Retina (tissue), 1 donor: ENCODE measurements around the gene OIP5.
"Not testable (repeated sequence)": the region's sequence is repeated elsewhere in the genome, so short reads cannot be mapped to it uniquely, and the experiment has no call there.

Experiments used
- DNase-seq: peaks from one replicate; pipeline ENCODE4 v3.0.0-alpha.2; 2016

The OIP5 gene

DNA sequence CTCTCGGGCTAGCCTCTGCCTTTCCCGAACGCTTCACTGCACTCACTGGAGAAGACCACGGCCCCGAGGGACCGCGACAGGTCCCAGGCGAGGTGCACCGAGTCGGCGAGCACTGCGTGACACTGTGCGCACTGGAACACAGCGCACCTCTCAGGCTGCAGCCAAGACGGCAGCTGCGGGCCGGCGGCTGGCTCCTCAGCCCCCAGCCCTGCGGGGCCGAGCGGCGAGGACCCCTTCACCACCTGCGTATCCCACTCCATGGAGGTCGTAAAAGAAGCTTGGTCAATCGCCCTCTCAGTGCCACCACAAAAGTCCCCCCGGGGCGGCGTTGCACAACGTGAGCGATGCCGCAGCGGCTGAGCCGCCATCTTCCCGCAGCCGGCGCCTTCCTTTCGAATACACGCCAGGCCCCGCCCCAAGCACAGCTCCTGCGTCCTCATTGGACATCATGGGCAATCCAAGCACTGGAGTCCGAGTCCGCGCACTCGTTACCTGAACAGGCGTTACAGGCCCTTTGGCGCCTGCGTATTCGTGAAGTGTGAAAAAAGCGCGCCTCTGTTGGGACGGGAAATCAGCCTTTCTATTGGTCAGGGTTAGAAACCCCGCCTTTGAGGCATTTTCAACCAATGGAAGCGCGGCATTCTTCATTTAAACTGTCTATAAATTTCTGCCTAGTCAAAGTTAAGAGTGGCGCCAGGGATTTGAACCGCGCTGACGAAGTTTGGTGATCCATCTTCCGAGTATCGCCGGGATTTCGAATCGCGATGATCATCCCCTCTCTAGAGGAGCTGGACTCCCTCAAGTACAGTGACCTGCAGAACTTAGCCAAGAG, at the start of gene OIP5, which contains the start of gene NUSAP1:
Gene OIP5, minus strand, starts transcription at position 398 of the 832 bp plus-strand sequence. Its CDS starts 30 bp downstream, at position 368.
Gene NUSAP1, plus strand, starts transcription at position 688 of the 832 bp plus-strand sequence. Its CDS starts 77 bp downstream, at position 765.
- peak; percentile 96 for DNase-seq

DNA sequence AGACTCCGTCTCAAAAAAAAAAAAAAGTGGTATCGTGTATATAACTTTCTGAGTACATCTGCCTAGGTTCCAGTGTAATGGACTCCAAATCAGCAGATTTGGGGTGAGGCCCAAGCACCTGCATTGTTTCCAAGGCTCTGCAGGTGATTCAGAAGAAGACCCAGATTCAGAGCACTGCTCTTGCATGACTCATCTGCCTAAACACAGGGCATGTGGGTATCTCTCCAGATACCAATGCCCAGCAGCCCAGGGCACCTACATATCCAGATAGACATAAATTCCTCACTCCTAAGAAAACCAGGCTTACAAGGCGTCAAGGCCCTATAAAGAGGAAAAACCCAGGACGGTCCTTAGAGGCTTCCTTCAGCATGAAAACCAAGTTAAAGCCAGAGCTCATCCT, 45.6 kb upstream of the OIP5 start:
- no peak for DNase-seq

DNA sequence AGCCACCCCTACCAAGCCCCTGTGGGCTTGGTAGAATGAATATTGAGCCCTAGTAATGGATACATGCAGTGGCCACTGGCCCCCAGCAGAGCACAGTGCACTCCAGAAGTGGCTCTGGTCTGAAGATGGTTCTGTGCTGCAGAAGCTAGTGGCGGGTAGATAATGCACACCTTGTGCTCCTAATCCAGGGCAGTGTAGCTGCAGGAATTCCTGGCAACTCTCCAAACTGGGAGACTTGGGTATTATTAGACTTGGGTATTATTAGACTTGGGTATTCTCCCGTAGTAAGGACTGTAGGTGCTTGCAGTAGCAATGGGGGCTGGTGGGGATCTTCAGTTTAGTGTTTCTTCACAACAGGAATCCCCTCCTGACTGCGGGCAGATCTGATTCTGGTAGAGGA, 35.0 kb upstream of the OIP5 start:
- no peak for DNase-seq

DNA sequence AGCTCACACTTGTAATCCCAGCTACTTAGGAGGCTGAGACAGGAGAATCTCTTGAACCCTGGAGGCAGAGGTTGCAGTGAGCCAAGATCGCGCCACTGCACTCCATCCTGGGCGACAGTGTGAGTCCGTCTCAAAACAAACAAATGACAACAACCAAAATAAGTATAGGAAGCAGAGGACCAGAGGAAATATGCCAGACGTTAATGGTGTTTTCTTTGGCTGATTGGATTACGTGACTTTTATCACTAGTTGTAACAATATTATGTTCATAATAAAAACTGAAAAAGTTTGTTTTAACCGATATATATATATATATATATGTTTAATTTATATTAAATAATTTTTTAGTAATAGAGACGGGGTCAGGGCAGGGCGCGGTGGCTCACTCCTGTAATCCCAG, 22.0 kb upstream of the OIP5 start:
- DNase-seq, result no peak

DNA sequence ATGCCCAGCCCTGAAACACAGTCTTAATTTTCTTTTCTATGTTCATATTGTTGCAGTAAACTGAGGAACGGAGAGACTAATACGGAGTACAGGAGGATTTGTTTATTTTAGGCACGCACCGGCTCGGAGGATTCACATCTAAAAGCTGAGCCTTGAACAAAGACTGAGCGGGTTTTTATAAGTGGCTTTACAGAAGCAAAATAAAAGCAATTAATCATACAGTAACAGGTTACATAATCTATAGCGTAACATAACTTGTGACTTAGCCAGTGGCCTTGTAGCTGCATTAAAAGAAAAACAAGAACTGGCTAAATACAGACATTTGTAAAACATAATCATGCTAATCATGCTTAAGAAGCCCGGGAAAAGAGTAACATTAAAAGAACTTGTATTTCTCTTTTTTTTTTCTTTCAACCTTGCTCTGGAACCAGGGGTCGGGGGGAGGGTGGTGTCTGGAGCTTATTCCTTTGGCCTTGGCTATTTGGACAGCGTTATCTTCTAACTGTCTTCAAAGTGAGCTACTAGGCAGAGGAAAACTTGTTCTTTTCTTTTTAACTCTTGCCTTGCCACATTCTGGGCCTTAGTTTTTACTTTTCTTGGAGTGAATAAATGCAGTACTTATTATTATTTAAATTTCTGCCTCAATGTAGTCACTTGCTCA, 17.8 kb upstream of the OIP5 start:
- no peak for DNase-seq

DNA sequence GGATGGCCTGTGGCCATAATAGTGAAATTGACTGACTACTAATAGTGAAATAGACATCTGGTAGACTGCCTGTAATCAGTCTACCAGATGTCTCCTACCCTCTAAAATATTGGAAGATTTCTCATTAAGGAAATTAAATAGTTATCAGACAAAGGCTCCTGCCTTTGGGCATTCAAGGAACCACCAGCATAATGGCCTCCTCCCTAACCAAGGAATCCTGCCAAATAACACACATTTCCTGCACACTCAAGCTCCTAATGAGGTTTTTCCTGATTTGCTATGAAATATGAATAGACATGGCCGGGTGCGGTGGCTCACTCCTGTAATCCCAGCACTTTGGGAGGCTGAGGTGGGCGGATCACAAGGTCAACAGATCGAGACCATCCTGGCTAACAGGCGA, 14.8 kb upstream of the OIP5 start:
- DNase-seq, result no peak

DNA sequence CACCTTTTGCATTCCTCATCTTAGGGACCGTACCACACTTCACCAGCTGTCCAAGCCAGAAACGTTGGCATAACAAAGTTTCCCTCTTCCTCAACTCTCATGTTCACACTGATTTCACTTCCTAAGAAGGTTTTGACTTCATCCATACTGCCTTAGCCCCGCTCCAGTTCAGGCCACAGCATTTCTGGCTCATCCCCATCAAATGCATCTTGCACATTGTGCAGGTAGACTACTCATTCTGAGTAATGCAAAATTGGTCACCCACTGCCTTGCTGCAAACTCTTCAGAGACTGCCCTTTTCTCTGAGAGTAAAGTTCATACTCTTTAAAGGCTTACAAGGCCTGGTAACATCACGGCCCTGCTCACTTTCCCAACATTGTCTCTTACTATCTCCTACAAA, 9.1 kb upstream of the OIP5 start:
- DNase-seq, result no peak

DNA sequence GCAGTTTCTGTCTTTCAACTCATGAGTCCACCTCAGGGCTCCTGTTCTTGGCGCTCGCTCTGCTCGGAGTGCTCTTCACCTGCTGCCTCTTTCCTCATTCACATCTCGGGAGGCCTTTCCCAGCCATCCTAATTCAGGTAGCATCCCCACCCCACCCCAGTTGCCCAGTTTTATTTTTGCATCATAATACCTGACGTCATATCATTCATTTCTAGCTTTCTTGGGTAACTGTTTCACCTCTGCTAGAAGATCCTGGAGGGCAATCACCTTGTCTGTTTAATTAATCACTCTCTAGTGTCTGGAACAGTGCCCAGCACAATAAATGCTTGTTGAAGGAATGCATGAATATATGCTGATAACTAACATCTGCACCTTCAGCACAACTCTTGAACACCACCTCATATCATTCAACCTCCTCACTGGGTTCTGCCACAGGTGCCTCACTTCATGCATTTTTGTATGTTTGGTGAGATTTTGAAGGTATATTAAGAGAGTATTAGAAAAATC, 7.9 kb upstream of the OIP5 start:
- no peak for DNase-seq

DNA sequence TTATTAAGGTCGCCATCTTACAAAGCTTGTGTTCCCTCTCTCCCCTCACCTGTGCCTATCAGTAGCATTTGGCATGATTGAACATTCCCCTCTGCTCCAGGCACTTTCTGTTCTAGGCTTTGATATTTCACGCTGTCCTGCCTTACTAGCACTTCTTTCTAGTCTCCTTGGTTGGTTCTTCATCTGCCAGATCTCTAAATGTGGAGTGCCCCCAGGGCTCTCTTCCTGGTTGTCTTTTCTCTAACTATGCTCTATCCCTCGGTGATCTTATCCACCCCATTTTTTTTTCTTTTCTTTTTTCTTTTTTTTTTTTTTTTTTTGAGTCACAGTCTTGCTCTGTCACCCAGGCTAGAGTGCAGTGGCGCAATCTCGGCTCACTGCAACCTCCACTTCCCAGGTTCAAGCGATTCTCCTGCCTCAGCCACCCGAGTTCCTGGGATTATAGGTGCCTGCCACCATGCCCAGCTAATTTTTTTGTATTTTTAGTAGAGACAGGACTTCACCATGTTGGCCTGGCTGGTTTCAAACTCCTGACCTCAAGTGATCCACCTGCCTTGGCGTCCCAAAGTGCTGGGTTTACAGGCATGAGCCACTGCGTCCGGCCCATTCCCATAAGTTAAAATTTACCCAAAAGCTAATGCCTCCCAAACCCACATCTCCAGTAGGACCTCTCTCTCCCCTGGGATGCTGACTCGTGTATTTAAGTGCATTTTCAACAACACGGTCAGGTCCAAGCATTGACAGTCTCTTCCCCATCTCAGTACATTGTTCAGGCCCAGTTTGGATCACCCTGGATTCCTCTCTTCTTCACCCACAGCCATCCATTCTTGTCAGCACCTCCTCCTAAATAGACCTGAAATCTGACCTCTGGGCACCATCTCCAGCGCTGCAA, 5.5 kb upstream of the OIP5 start:
- no peak for DNase-seq

DNA sequence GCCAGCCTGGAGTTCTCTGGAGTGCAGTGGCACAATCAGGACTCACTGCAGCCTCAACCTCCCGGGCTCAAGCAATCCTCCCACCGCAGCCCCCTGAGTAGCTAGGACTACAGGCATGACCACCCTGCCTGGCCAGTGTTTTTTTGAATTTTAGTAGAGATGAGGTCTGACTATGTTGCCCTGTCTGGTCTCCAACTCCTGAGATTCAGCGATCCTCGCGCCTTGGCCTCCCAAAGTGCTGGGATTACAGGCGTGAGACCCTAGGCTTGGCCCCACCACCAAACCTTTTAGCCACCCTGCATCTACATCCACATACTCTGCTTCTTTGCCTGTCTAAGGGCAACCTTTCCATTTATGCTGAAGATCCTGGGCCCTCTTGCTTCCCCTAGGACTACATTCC, 4.7 kb upstream of the OIP5 start:
- no peak for DNase-seq

DNA sequence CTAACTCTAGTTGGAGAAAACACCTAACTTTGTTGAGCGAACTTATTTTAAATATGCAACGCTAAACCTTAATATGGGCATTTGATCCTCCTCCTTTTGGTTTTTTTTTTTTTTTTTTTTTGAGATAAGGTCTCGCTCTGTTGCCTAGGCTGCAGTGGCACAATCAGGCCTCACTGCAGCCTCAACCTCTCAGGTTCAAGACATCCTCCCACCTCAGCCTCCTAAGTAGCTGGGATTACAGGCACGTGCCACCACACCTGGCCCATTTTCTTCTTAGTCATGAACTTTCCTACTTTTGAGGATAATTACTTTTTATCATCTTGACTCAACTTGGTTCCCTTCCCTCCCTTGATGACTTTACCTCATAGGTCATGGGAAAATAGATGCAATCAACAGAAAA, 4.2 kb upstream of the OIP5 start:
- DNase-seq, result no peak

DNA sequence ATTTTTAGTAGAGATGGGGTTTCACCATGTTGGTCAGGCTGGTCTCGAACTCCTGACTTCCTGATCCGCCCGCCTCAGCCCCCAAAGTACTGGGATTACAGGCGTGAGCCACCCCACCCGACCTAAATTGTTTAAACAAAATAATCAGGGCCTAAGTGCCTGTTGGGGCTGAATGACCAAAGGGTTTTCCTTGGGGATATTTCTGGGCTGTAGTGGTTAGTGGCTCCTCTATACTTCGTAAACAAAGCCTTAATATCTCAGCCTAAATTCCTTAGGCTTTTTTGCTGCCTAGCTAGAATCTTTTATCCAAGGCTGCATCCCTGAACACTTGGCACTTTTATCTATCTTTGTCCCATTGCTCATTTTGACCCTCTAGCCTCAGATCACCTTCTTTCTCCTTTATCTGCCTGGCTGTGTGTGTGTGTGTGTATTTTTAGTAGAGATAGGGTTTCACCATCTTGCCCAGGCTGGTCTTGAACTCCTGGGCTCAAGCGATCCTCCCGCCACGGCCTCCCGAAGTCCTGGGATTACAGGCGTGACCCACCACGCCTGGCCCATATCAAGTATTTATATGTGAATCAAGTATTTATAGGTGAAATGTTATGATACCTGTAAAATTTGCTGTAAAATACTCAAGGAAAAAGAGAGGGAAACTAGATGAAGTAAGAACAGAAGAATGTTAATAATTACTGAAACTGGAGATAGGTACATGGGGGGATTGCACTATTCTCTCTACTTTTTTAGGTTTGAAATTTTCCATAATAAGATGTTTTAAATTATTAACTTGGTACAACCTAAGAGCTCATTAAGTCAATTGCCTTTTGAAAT, 2.1 kb upstream of the OIP5 start:
- DNase-seq, result no peak

DNA sequence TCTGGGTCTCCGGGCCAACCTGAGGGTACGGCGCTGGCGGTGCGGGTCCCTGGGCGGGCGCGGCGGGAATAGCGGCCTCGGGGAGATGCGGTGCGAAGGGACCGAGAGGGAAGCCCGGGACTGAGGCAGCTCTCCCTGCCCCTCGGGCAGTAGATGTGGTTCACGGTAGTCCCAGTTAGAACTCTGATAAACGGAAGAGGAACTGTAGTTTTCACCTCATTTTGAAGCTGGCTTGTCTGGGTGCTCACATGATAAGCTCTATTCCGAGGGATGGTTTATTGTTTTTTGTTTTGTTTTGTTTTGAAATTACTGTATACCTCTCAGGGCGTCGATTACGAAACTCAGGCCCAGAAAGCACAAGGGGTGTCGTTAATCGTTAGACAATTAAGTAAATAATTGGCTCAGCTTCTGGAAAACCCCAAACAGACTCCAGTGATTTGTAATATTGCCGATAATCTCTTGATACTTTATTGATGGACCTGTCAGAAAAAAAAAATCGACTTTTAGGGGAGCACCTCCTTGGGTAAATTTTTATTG, 703 bp upstream of the OIP5 start:
- no peak for DNase-seq

DNA sequence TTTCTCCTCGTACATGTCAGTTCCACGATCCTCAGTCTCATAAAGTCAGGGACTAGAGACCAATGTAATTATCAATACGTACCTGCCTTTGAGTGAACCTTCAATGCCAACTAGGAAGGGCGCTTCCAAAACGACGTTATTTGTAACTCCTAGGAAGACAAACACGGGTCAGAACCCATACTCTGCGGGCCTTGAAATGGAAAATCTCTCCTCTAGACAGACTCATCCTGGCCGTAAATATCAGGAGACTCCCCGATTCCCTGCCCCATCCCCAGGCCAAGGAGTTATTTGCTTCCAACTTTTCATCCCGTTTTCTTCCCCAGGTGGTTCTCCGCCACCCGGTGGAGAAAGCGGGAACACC, 578 bp downstream of the OIP5 start:
- DNase-seq, result no peak

DNA sequence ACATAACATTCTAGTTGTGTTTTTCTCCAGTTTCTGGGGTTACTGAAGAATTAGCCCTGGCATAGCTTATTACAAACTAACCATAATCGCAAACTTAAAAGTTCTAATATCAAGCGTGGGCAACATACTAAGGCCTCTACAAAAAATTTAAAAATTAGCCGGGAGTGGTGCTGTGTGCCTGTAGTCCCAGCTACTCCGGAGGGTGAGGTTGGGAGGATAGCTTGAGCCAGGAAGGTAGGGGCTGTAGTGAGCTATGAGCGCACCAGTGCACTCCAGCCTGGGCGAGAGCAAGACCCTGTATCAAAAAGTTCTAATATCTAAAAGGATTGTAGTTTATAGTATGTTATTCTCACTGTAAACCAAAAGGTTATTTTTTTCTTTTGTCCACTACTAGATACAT, 1.1 kb downstream of the OIP5 start:
- DNase-seq, result no peak

DNA sequence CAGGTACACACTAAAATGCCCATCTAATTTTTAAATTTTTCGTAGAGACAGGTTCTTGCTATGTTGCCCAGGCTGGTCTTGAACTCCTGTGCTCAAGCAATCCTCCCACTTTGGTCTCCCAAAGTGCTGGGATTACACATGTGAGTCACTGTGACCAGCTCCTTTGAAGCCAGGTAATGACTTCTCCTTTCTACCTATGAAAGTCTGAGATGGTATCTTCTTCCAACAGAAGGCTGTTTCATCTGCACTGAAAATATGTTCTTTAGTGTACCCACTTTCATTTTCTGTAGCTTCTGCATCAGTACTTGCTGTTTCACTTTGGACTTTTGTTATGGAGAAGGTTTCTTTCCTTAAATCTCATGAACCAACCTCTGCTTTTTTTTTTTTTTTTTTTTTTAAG, 8.8 kb downstream of the OIP5 start:
- DNase-seq, result no peak

DNA sequence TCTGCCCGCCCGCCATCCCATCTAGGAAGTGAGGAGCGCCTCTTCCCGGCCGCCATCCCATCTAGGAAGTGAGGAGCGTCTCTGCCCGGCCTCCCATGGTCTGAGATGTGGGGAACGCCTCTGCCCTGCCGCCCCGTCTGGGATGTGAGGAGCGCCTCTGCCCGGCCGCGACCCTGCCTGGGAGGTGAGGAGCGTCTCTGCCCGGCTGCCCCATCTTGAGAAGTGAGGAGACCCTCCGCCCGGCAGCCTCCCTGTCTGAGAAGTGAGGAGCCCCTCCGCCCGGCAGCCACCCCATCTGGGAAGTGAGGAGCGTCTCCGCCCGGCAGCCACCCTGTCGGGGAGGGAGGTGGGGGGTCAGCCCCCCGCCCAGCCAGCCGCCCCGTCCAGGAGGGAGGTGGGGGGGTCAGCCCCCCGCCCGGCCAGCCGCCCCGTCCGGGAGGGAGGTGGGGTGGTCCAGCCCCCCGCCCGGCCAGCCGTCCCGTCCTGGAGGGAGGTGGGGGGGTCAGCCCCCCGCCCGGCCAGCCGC, 11.5 kb downstream of the OIP5 start:
- DNase-seq, result not testable (repeated sequence)

DNA sequence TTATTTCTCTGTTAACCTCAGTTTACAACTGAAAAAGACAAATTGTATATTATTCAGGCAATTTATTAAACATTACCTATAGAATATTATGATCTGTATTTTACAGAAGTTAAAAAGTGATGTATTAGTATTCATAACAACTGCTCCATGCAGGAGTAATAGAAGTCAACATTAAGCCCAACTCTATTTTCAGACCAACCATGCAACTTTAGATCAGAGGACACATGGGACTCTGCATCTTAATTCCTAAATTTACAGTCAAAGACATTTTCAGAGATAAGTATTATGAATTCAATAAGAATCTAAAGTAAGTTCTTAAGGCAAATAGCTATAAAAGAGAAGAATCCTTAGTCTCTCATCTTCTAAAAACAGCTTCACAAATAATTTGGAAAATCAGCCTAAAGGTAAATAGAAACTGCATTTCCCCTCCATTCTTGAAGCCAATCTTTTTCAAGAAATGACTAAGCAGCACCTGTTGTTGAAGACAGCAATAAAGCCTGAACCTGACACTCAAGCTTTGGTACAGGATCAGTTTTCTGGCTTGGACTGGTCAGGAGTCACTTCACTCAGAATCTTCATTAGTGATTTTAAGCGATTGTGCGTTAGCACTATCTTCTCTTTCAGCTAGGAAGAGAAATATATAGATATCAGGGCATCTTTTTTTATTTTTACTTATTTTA, 23.0 kb downstream of the OIP5 start:
- DNase-seq, result no peak

DNA sequence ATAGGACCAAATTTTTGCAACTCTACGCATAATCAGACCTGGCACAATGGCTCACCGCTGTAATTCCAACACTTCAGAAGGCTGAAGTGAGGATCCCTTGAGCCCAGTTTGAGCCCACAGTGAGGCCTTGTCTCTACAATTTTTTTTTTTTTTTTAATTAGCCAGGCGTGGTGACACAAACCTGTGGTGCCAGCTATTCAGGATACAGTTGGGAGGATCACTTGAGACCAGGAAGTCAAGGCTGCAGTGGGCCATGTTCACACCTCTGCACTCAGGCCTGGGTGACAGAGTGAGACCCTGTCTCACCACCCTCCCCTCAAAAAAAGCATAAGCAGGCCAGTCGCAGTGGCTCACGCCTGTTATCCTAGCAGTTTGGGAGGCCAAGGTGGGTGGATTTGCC, 24.7 kb downstream of the OIP5 start:
- DNase-seq, result no peak

DNA sequence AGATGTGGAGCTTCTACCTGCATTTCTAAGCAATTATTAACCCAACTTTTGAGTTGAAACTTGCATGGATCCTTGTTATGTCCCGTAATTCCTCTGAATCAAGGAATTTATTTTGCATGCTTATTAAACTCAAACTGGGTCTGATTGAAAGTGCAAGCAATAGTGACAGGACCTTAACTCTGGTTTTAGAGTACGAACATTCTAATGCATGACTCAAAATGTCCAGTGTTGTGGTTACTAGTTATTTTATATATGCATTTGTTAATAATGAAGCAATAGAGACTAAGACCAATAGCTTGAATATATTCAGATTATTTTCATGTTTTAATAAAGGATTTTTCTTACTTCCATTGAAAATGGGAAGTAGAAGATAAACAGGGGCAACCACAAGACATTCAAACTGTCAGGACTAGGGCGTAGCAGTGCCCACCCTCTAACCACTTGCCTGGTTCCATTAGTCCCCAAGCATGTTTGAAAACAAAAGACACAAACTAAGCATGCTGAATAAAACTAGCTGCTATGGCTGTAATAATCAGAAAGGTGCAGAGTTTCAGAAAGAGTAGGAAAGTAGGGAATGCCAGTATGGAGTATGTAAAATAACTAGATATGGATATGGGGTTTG, 28.1 kb downstream of the OIP5 start:
- no peak for DNase-seq

DNA sequence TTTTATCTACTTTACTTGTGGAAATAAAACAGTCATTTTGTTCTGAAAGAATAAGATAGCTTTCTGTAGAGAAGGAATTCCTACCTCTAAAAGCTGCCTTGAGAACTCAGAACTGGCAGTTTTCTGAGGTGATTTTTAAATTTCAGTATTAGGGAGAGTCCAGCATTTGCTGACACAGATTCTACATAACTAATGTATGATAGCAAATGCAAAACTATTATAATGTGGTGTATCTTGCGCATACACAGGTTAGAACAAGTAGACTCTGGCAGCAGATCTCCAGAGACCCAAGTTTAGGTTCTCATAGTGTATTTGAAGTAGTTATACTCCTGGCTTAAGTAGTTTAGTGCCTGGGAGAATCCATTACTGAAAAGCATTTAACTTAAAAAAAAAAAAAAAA, 30.8 kb downstream of the OIP5 start:
- DNase-seq, result no peak
